HG03103 (cell line): Measurements from ENCODE around the gene GATA3.

Source experiments
- ATAC-seq: cut with Tn5 transposase; IDR thresholded peaks from one replicate; pipeline ENCODE4 v1.9.1; 2021; ENCODE audit warnings: low read depth; ENCODE audit not compliant: unreplicated experiment

Gene GATA3

GRCh38 chr10:8063128-8063908, 8.8 kb downstream of the GATA3 start:
- no peak for ATAC-seq

GRCh38 chr10:8063935-8064334, 9.4 kb downstream of the GATA3 start:
- no peak for ATAC-seq

GRCh38 chr10:8064436-8064835, 9.9 kb downstream of the GATA3 start:
- no peak for ATAC-seq

GRCh38 chr10:8065651-8066050, 11.2 kb downstream of the GATA3 start:
- no peak for ATAC-seq

- no peak for ATAC-seq
These were observed 11.6 kb downstream of the GATA3 start for GRCh38 chr10:8066124-8066523.

GRCh38 chr10:8066797-8067196, 12.3 kb downstream of the GATA3 start:
- no peak for ATAC-seq

- ATAC-seq: no peak
These were observed 14.6 kb downstream of the GATA3 start for GRCh38 chr10:8069108-8069507.

GRCh38 chr10:8069627-8070026, 15.1 kb downstream of the GATA3 start:
- ATAC-seq: no peak

- ATAC-seq: no peak
These were observed 16.0 kb downstream of the GATA3 start for GRCh38 chr10:8070440-8070839.

GRCh38 chr10:8071006-8071405, 16.5 kb downstream of the GATA3 start:
- ATAC-seq: no peak

GRCh38 chr10:8071666-8072065, 17.2 kb downstream of the GATA3 start:
- no peak for ATAC-seq

- no peak for ATAC-seq
These were observed 17.7 kb downstream of the GATA3 start for GRCh38 chr10:8072211-8072610.

GRCh38 chr10:8073691-8074416, 19.4 kb downstream of the GATA3 start:
- ATAC-seq: no peak

GRCh38 chr10:8074881-8075280, 20.4 kb downstream of the GATA3 start:
- no peak for ATAC-seq

GRCh38 chr10:8075282-8076260, 21.1 kb downstream of the GATA3 start:
- no peak for ATAC-seq

GRCh38 chr10:8076933-8077332, 22.4 kb downstream of the GATA3 start:
- ATAC-seq: no peak

GRCh38 chr10:8078027-8078426, 23.5 kb downstream of the GATA3 start:
- ATAC-seq: no peak

- ATAC-seq: no peak
These were observed 24.6 kb downstream of the GATA3 start for GRCh38 chr10:8079126-8079525.

- no peak for ATAC-seq
These were observed 30.3 kb downstream of the GATA3 start for GRCh38 chr10:8084799-8085198.

- ATAC-seq: no peak
These were observed 30.8 kb downstream of the GATA3 start for GRCh38 chr10:8085251-8085650.

- ATAC-seq: no peak
These were observed 31.8 kb downstream of the GATA3 start for GRCh38 chr10:8086315-8086714.
